ENCODE measurements around the gene TKTL1.

Gene TKTL1

DNA sequence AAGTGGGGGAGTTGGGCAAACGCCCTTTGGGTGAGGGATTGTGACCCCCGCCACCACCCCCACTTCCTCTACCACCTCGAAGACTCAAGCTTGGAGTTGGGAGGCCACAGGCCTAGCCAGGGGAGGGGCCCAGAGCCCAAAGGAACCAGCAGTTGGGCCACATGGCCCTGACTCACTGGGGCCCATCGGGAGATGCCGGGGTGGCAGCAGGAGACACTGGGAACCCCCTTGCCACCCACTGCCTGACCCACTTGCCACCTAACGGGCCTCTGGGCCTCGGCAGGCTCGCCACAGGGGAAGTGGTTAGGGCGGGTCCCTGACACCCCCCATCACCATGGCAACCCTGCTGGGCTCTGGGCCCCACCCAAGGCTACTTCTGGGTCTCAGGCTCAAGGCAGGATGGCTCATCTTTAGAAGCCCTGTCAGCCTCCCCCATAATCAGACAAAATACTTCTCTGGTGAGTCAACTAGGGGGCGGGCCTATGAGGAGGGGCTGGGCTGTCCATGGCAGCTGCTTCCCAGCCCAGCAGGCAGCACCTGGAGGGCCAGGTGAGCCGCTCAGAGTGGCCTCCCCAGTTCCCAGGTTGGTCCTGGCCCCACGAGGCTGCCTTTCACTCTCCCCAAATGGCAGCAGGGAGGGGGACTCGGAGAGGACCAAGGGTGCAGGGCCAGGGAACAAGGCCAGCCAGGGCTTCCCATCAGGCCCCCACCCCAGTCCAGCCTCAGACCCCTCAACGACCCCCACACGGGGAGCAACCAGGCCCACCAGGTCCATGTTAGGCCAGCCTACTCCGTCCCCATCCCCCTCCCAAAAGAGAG is 73.2 kb downstream of the TKTL1 start:
- Histone ChIP-seq H3K9me3 (ENCODE audit: control insufficient read depth, insufficient read depth, low read length) (no peaks in the 10 kb centered on the region), H3K4me1 (ENCODE audit: insufficient read depth, low read length) (peaks cover 13% of the 10 kb centered on the region; the same call in 1 of the 2 replicates), H3K9ac (ENCODE audit: low read depth, low read length) (peak overlapping the region; percentile 84), H3K36me3 (ENCODE audit: insufficient read depth, low read length) (peaks cover 28% of the 10 kb centered on the region)

GRCh38 chrX:154369449-154370299 is 74.1 kb downstream of the TKTL1 start:
- H3K9ac ChIP-seq (ENCODE audit: low read depth, low read length): peak overlapping the region; percentile 99
- peaks cover 13% of the 10 kb centered on the region; the same call in 1 of the 2 replicates for H3K4me1 ChIP-seq (ENCODE audit: insufficient read depth, low read length)
- no peaks in the 10 kb centered on the region for H3K9me3 ChIP-seq (ENCODE audit: control insufficient read depth, insufficient read depth, low read length)
- H3K36me3 ChIP-seq (ENCODE audit: insufficient read depth, low read length): peaks cover 25% of the 10 kb centered on the region

- Histone ChIP-seq H3K36me3 (ENCODE audit: insufficient read depth, low read length) (peaks cover 25% of the 10 kb centered on the region), H3K4me1 (ENCODE audit: insufficient read depth, low read length) (peaks cover 13% of the 10 kb centered on the region; the same call in 1 of the 2 replicates), H3K9me3 (ENCODE audit: control insufficient read depth, insufficient read depth, low read length) (no peaks in the 10 kb centered on the region), H3K9ac (ENCODE audit: low read depth, low read length) (peak overlapping the region; percentile 99)
These were observed 74.9 kb downstream of the TKTL1 start for GRCh38 chrX:154370300-154371016.

DNA sequence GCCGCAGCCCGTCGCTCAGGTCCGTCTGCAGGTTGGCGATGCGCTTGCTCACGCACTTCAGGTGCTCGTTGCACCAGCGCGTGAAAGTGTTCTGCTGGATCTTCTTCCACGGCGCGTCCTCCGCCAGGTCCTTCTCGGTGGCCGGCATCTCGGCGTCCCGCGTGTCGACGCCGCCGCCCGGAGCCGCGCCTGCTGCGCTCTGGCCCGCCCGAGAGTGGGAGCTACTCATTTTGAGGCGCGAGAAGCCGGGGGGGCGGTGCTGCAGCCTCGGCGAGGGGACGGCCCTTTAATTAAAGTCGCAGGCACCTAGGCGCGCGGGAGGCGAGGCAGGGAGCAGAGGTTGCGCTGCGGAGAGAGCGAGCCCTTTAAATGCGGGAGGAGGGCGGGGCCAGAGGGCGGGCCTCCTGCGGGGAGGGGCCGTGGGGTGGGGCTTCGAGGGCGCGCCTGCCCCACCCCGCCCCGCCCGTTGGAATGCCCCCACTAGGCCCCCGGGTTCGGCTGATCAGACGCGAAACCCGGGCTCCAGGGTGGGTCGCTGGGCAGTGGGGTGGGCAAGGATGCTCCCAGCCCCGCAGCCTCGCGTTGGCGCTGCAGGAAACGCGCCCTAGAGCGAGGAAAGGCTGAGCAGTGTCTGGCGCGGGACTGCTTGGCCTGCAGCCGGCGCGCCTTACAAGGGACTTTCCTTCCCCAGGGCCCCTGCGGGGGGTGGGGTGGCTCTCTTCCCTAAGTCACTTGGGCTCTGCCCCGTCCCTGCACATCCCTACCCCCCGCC is 75.6 kb downstream of the TKTL1 start:
- peaks cover 21% of the 10 kb centered on the region for H3K36me3 ChIP-seq (ENCODE audit: insufficient read depth, low read length)
- peak overlapping the region; percentile 99 for H3K9ac ChIP-seq (ENCODE audit: low read depth, low read length)
- H3K4me1 ChIP-seq (ENCODE audit: insufficient read depth, low read length): peaks cover 13% of the 10 kb centered on the region; the same call in 1 of the 2 replicates
- H3K9me3 ChIP-seq (ENCODE audit: control insufficient read depth, insufficient read depth, low read length): no peaks in the 10 kb centered on the region

DNA sequence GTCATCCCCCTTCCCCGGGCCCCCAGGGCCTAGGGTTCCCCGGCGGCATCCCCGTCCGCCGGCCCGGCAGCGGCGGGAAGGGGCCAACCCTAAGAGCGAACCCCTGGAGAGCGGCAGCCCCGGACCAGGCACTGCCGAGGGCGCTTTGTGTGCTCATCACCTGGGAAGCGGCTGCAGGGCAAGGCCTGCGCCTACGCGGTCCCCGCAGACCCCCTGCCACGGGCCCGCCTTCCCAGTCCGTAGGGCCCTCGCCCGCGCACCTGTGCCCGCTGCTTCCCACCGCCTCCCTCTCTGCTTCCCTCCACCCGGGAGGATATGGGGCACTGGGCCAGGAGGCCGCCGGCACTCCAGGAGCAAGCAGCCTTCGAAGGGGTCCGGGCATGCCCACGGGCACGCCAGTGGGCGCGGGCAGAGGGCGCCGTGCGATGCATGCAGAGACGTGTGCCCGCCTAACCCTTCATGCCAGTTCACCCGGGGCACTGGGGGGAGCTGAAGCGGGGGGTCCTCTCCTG is 76.2 kb downstream of the TKTL1 start:
- H3K9me3 ChIP-seq (ENCODE audit: control insufficient read depth, insufficient read depth, low read length): no peaks in the 10 kb centered on the region
- peaks cover 15% of the 10 kb centered on the region for H3K36me3 ChIP-seq (ENCODE audit: insufficient read depth, low read length)
- H3K9ac ChIP-seq (ENCODE audit: low read depth, low read length): peak overlapping the region; percentile 61
- peaks cover 13% of the 10 kb centered on the region; the same call in 1 of the 2 replicates for H3K4me1 ChIP-seq (ENCODE audit: insufficient read depth, low read length)

GRCh38 chrX:154372612-154373022 is 77.0 kb downstream of the TKTL1 start:
- peak overlapping the region; percentile 61; the same call in 1 of the 2 replicates for H3K9ac ChIP-seq (ENCODE audit: low read depth, low read length)
- peaks cover 13% of the 10 kb centered on the region; the same call in 1 of the 2 replicates for H3K4me1 ChIP-seq (ENCODE audit: insufficient read depth, low read length)
- no peaks in the 10 kb centered on the region for H3K9me3 ChIP-seq (ENCODE audit: control insufficient read depth, insufficient read depth, low read length)

DNA sequence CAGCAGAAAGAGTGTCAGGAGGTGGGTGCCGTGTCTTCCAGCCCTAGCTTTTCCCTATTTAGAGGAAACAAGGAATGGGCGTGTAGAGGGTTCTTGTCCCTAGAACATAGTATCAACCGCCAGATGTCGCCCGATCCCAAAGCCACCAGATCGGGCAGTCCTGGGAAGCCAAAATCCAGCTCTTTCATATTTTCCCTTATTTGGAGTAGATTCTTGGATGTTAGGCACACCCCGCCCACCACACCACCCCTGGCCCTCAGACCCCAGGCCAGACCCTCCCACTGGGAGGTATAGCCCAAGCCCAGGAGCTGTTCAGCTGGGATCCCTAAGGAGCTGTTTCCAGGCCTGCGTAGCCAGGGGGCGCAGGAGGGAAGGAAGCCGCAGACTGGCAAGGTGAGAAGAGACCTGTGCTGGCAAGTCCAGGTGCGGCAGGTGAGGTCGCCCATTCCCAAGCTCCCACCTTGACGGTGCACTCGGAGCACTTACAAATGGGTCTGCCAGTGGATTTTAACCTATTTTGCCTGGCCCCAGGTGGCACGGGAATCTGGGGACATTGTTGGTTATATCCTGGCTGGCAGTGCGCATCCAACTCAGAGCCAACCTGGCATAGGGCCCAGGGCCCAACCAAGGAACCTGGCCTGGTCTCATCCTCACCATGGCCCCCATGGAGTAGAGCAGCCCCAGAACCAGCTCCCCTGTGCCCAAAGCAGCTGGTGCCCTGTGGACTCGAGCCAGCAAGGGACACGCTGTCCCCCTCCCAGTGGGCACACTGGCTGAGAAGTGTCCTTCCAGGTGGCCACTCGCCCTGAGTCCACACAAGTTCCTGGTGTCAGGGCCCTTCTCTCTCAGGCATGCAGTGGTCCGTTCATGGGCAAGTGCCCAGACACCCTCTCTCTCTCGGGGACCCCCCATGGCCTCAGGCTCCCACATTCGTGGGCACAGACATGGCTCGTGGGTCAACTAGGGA is 78.0 kb downstream of the TKTL1 start:
- peak overlapping the region; percentile 27; the same call in 1 of the 2 replicates for H3K9ac ChIP-seq (ENCODE audit: low read depth, low read length)

More at GRCh38 chrX:154372612-154373022, 77.0 kb downstream of the TKTL1 start:
- peaks cover 7% of the 10 kb centered on the region for H3K36me3 ChIP-seq (ENCODE audit: insufficient read depth, low read length)

GRCh38 chrX:154374313-154375155 is 78.9 kb downstream of the TKTL1 start, which contains the start of gene FLNA:
TSS of gene FLNA (minus strand) at chrX:154374634. CDS start at chrX:154371245, 3,389 bp downstream.
- Histone ChIP-seq H3K9me3 (ENCODE audit: control insufficient read depth, insufficient read depth, low read length) (no peaks in the 10 kb centered on the region), H3K4me1 (ENCODE audit: insufficient read depth, low read length) (peaks cover 9% of the 10 kb centered on the region; the same call in 1 of the 2 replicates), H3K9ac (ENCODE audit: low read depth, low read length) (peak within 1 kb of the TSS; percentile 51), H3K36me3 (ENCODE audit: insufficient read depth, low read length) (no peaks in the 10 kb centered on the region; the same call in 1 of the 2 replicates)

More for the DNA sequence above, 78.0 kb downstream of the TKTL1 start:
- Histone ChIP-seq H3K36me3 (ENCODE audit: insufficient read depth, low read length) (no peaks in the 10 kb centered on the region; the same call in 1 of the 2 replicates), H3K9me3 (ENCODE audit: control insufficient read depth, insufficient read depth, low read length) (no peaks in the 10 kb centered on the region), H3K4me1 (ENCODE audit: insufficient read depth, low read length) (peaks cover 9% of the 10 kb centered on the region; the same call in 1 of the 2 replicates)

GRCh38 chrX:154375156-154375504 is 79.5 kb downstream of the TKTL1 start:
- peaks cover under 1% of the 10 kb centered on the region; the same call in 1 of the 2 replicates for H3K36me3 ChIP-seq (ENCODE audit: insufficient read depth, low read length)
- peaks cover 9% of the 10 kb centered on the region; the same call in 1 of the 2 replicates for H3K4me1 ChIP-seq (ENCODE audit: insufficient read depth, low read length)
- H3K9ac ChIP-seq (ENCODE audit: low read depth, low read length): peak overlapping the region; percentile 51; the same call in 1 of the 2 replicates
- no peaks in the 10 kb centered on the region for H3K9me3 ChIP-seq (ENCODE audit: control insufficient read depth, insufficient read depth, low read length)

- Histone ChIP-seq H3K9me3 (ENCODE audit: control insufficient read depth, insufficient read depth, low read length) (no peaks in the 10 kb centered on the region), H3K4me1 (ENCODE audit: insufficient read depth, low read length) (peaks cover 20% of the 10 kb centered on the region), H3K9ac (ENCODE audit: low read depth, low read length) (no peak overlapping the region), H3K36me3 (ENCODE audit: insufficient read depth, low read length) (peaks cover 7% of the 10 kb centered on the region)
These were observed 81.2 kb downstream of the TKTL1 start for GRCh38 chrX:154376774-154377173.

DNA sequence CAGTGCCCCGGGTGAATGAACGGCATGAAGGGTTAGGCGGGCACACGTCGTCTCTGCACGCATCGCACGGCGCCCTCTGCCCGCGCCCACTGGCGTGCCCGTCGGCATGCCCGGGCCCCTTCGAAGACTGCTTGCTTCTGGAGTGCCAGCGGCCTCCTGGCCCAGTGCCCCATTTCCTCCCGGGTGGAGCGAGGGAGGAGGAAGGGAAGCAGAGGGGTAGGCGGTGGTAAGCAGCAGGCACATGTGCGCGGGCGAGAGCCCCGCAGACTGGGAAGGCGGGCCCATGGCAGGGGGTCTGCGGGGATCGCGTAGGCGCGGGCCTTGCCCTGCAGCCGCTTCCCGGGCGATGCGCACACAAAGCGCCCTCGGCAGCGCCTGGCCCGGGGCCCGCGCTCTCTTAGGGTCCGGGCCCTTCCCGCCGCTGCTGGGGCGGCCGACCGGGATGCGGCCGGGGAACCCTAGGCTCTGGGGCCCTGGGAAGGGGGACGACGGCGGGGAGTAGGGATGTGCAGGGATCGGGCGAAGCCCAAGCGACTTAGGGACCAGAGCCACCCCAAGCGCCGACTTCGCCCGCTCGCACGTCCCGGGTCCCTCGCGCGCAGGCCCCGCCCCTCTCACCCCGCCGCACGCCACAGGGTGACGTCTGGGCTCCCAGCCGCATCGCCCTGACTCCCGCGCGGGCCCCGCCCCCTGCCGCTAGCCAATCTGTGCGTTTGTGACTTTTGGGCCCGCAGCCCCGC is 82.6 kb downstream of the TKTL1 start:
- peaks cover 7% of the 10 kb centered on the region for H3K36me3 ChIP-seq (ENCODE audit: insufficient read depth, low read length)
- H3K9me3 ChIP-seq (ENCODE audit: control insufficient read depth, insufficient read depth, low read length): no peaks in the 10 kb centered on the region
- H3K4me1 ChIP-seq (ENCODE audit: insufficient read depth, low read length): peaks cover 12% of the 10 kb centered on the region
- H3K9ac ChIP-seq (ENCODE audit: low read depth, low read length): peak overlapping the region; percentile 62

All from ES-I3 (cell line).